Dedifferentiated amniotic fluid mesenchymal stem cell (primary cell): ENCODE data around the gene VSX1.

Experiments
- DNase-seq: peaks from one replicate; pipeline ENCODE4 v3.0.0-alpha.2; 2016; ENCODE audit errors: extremely low spot score

VSX1 gene

DNA sequence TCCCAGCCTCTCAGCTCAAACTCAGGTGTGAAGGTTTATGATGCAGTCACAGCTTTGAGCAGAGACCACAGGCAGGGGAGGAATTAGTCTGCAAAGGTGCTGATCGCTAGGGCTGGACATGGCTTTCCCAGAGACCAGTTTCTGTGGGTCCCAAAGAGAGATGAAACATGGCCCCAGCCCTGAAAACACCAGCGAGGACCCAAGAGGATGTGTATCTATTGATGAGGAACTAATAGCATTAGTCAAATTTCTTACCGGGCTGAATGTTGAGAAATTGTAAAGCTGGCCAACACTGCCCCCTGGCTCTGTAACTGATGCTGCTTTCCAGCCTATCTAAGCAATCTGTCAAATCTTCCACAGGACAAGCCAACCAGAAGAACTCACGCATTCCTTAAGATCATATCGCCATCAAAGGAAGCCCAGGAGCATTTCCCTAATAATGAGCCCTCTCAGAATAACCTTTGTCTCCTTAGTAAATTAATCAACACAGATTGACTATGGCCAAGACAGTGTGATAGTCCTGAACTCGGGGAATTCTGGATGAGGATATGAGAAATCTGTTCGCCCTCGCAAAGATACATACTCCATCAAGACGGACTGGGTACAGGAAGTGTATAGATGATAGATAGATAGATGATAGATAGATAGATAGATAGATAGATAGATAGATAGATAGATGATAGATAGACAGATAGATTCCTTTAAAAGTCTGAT lies 16.2 kb downstream of the VSX1 start:
- peak; percentile 57 for DNase-seq

DNA sequence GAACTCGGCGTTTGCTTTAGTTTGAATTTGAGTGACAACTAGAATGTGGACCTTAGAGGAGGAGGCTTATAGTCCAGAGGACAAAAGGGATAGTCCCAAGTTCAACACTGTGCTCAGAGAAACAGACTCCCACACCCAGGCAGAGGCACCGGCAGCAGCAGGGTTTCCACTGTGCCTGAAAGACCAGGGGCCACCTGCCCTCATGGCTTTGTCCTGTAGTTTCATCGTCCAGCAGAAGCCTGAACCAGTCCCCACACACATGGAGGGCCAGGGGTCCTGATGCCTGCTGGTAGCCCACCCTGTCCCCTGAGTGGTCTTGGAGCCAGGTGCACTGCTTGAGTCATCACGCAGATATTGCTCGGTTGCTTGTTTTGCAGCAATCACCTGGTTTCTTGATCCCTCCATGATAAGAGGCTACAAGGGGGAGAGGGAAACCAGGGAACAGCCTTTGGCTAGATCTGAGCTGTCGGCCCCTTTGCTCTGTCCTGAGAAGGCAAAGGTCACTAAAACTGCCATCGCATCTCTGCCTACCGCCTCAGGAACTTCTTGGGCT lies 16.8 kb downstream of the VSX1 start:
- no peak for DNase-seq

DNA sequence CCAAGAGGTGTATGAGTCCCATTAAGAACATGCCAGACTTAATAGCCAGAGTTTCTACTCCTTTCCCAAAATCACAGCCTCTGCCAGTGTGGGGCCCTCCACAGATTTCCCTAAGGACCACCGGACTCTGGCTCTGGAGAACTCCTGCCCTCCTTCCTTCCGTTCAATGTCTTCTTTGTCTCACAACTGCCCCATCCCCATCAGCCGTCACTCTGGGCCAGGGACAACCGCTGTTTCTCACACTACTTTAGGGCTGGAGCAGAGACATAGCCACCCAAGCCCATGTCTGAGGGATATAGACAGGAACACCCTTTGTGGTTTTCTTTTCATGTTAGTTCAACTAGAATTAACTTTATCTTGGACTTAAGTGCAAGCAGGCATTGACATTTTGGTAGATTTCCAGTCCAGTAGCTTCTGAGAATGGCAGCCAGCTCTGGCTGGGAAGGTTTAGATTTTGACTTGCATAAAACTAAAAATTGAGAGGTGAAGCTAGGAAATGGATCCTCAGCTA lies 17.3 kb downstream of the VSX1 start:
- DNase-seq = no peak

DNA sequence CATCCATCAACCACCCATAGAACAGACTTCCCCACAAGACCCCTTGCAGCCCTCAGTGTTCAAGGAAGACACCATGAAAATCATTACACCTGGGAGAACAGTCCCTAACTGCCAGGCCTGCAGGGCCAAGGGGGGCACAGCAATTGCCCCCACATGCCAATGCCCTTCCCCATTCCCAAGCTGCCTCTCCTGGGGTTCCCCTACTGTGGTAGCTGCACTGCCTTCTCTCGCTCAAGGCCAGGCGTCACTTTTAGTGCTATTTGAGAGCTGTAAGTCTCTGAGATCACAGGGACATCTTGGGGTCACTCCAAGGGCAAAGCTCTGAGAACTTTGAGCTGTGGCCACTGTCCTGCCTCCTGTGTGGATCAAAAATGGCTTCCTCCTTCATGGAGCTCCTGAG lies 18.0 kb downstream of the VSX1 start:
- no peak for DNase-seq

DNA sequence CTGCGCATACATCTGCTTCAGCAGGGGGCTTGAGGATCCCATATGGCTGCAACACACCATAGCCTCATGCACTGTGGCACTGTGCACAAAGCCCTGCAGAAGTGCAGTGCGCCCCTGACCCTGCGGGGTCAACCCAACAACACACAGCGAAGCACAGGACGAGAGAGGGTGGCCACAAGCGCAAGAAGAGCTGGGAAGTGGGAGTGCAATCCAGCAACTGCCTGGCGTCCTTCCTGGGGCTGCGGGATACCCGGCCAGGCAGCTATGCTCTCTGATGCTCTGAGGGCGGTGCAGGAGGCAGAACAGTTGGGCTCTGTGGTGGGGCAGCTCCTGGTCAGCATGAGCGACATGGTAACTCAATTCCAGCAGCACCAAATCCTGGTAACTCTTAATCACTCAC lies 18.4 kb downstream of the VSX1 start:
- DNase-seq = no peak

DNA sequence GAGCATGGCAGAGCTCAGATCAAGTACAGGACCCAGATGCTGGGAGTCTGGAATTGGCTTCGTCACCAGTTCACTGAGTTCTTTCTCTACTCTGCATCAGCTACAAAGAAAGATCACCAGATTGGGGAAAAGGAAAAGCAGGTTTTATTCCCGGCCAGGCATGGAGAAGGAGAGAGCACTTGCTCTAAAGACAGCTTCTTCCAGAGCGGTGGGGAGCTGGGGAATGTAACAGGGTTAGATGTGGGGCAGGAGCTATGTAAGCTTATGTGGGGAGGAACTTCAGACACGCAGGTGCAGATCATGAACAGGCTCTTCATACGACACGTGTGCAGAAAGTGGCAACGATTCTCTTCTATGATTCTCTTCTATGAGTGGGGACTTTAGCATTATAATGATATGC lies 19.1 kb downstream of the VSX1 start:
- DNase-seq = no peak

DNA sequence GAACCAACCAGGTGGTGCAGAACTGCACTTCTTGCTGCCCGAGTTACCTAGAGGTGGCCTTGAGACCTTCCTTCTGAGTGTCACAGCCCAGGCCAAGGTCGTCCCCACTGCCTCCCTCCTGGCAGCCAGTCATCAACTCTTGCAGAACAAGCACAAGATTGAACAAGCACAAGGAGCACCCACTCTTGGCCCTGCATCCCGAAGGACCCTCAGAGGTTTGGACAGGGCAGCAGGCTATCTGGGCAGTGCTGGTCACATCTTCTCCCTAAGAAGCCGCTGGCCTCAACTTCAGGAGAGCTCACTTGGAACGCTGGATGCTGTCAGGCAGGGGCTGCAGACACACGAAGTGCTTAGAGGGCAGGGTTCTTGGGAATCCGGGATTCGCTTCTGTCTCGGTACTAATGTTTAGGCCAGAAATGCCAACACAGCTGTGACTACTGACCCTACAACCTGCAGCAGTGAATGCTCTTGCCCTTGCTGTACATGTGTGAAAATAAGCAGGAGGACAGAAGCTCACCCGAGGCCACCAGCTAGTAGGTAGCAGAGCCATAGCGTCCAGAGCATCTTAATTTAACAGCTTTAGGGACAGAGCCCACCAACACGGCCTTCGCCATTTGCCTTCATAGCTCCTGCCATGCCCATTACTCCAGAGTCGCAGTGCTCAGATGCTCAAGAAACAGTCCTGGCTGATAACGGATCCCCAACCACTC lies 20.0 kb downstream of the VSX1 start:
- no peak for DNase-seq

DNA sequence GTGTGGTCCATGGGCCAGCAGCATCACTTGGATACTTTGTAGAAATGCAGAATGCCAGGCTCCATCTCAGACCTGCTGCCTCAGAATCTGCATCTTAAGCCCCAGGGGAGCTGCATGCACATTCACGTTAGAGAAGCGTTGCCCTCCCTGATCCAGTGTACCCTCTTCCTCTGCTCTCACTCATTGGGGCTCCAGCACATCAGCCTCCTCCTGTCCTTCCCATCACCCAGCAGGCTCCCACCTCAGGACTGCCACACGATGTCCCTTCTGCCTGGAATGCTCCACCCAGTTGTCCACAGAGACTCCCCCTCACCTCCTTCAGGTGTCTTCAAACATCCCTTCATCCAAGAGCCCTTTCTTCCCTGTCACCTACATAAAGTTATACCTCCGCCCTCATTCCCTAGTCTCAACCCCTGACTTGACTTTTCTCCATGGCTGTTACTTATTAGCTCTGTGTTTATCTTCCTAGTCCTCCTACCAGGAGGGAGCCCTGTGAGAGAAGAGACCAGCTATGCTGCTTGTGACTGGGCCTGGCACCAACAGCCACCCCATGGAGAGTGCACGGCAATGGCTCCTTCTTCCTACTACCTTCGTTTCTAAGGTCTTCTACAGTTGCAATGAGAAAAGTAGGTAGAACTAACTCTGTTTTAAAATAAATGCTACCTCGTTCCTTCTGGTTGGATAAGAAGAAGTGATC lies 20.7 kb downstream of the VSX1 start:
- DNase-seq = no peak

DNA sequence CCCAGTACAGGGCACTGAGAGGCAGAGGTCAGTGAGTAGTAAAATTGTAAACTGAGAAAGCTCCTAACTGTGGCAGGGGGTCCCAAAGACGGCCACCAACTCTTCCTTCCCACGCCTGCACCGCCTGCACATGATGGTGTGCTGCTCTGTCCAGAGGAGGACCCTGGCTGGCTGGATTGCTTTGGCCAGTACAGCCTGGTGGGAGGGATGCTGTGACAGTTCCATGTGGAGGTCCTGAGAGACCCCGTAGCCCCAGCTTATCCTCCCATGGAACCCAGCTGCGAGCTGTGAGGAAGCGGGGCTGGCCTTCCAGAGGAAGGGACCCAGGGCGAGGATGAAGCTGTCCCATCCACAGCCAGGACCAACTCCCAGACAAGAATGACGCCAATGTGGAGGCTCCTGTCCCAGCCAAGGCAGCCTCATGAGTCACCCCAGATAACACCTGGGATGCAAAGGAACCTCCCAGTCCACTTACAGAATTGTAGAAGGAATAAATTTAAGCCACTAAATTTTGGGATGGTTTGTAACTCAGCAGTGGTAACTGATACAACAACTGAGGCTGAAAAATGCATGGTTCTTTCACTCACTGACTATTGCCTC lies 22.0 kb downstream of the VSX1 start:
- DNase-seq = no peak

DNA sequence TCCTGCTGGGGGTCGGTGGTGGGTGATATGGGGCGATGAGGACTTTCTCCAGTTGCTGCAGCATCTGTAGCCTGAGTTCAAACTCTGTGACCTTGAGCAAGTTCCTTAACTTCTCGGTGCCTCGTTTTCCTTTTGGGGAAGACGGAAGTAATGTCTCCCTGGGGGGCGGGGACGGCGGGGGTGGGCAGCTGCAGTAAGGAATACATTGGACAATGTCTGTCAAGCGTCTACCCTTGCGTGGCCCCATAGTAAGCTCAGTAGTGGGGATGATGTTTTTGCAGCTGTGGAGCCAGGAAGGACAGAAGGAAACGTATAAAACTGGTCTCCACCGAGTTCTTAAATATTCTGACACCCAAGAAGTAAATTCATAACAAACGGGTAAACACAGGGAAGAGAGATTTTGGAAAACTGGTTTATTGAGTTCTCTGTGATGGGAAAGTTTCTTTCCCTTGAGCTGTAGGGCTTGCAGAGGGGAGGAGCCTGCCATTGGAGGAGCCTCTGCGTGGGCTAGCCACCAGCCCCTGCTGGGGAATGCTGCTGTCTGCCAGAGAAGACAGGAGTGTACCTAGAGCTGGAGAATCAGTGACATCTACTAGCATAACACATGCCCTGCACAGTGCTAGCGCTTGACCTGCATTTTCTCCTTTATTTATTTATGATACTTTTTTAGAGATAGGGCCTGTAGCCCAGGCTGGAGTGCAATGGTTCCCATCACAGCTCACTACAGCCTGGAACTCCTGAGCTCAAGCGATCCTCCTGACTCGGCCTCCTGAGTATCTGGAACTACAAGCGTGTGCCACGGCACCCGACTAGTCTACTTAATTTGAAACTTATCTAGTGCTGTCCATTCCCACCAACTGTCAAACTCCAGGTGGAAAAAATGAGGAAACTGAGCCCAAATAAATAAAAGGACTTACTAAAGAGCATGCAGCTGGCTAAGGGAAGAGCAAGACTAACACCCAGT lies 22.8 kb downstream of the VSX1 start:
- DNase-seq = no peak

DNA sequence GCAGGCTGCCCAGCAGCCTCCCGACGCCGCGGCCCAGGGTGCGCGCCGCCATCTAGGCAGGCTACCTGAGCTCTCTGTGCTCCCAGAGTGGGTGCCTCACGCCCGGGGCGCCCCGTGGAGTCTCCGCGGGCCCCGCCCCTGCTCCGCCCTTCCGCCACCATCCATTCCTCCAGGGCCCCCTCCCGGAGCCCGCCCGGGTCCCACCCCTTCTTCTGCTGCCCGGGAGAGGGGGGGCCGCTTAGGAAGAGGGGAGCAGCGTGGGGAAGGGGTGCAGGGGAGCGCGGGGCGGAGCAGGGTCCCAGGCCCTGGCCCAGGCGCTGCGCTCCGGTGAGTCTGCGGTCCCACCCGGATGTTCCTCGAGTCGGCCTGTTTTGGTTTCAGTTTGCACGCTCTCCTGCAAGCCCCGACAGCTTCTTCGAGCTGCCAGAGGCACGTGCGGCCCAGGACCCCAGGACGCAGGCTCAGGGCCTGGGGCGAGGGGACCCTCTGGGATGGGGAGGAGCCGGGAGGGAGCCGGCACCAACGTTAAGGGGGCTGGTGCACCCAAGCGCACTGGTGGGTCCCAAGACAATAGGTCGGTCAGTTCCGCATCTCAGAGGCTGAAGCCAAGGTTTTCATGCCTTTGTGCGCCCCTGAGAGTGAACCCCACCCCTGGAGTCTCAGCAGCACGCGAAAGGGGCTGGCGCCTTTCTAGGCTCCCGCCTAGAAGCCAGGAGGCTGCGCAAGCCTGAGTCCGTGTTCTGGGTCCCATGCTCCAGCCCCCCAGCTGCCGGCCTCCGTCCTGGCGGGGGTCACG lies 23.7 kb downstream of the VSX1 start, which contains the start of gene ACSS1:
Gene ACSS1, minus strand, starts transcription at position 89 of the 796 bp plus-strand sequence. Its CDS starts 37 bp downstream, at position 52.
- DNase-seq = no peak

DNA sequence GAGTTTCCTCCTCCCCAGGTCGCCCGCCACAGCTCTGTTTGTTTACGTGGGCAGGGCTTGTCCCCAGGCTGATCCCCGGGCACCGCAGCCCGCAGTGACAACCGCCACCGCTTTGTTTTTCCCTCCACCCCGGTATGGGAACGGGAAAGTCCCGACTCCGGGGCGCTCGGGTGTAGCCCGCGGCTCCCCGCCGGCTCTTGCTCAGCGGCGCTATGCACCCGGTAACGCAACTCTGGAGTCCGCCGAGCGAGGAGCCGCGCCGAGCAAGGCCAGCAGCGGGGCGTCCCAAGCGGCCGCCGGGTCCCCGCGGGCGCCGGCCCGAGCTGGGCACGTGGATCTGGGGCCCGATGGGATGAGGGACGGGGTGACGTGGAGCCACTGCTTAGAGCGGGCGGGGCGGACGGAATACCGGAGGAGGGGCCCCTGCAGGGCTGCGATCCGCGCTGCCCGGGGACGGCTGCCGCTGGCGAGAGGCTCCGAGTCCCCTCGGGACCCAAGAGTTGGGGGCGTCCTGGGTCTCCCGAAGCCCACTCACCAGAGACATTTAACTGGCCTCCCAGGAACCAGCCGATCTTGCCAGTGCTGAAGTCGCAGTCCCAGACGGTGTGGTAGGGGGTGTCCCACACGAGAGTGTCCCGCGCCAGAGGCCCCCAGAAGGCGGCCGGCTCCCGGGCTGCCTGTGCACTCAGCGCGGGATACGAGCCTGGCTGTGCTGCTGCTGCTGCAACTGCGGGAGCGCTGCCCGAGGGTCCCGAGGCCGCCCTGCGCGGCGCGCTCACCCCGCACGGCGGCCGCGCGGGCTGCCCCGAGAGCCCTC lies 24.5 kb downstream of the VSX1 start:
- peak; percentile 50 for DNase-seq

DNA sequence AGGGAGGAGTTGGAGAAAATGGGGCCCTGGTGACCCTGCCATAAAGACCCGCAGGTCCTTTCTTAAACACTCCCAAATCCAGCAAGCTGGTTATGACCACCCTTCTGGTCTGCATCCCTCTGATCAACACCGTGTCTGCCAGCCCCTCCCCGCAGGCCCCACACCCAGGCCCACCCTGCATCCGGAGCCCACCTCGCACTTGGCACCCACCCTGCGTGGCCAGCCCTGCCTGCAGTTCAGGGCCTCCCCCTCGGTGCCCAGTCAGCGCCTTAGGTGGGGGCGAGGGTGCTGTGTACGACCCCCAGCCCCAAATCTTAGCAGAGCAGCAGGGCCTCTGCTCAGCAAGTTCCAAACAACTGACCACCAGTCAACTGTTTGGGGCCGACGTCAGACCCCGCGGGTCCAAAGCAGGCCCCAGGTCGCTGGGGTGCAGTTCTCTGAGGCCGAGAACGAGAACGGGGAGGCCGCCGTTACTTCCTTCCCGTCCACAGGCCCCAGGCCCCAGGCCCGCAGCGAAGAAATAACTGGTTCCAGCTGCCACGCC lies 25.2 kb downstream of the VSX1 start:
- no peak for DNase-seq

DNA sequence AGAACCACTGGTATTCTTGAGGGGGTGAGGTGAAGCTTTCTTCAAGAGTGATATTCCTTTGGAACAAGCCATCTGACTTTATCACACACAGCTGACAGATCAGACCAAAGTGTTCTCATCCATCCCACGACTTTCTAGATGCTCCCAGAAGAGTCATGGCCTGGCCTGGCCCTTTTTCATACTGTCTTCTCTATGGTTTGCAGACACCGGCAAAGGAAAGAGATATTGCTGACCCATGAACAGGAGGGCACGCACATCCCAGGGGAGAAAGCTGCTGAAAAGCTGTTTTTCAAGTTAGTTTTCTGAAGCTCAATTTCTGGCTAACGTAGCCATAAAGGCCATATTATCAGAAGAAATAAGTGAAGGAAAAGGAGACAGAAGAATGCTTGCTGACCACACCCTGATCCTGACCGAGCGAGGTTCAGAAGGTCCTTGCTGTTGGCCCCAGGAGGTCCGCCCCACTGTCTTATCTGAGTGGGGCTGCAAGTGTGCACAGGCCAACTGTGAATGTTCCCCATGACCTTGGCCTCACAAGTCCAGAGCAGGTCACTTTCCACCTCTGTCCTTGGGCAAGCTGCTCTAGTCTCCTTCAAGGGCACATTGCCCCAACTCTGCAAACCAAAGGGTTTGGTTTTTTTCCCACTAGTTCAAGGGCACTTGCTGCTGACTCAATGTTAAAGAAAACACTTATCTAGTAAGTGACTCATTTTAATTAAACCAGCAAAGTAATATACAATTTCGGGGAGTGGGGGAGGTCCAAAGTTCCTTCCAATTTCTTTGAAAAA lies 26.0 kb downstream of the VSX1 start:
- DNase-seq = no peak

DNA sequence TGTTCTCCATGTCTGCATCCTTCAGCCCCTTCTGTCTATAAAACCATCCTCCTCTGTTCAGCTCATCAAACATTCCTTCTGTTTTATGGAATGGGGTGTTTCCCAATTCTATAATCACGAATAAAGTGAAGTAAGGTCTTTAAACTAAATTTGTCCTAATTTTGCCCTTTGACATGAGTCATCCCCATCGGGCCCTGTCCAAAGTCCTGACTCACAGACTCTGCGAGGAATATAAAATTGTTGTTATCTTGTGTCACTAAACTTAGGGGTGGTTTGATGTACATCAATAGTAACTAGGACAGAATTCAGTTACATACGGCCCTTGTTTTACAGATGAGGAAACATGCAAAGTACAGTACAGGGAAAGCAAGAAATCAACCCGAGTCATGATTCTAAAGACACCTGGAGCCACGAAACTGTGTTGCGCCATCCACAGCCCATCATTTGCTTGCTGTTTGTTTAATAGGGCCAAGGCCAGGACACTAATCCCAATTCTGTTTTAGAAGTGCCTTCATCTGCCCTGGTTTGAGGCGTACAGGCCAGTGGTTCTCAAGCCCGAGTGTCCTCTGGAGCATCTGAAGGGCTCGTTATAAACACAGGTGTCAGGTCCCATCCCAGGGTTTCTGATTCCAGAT lies 26.8 kb downstream of the VSX1 start:
- DNase-seq = no peak

DNA sequence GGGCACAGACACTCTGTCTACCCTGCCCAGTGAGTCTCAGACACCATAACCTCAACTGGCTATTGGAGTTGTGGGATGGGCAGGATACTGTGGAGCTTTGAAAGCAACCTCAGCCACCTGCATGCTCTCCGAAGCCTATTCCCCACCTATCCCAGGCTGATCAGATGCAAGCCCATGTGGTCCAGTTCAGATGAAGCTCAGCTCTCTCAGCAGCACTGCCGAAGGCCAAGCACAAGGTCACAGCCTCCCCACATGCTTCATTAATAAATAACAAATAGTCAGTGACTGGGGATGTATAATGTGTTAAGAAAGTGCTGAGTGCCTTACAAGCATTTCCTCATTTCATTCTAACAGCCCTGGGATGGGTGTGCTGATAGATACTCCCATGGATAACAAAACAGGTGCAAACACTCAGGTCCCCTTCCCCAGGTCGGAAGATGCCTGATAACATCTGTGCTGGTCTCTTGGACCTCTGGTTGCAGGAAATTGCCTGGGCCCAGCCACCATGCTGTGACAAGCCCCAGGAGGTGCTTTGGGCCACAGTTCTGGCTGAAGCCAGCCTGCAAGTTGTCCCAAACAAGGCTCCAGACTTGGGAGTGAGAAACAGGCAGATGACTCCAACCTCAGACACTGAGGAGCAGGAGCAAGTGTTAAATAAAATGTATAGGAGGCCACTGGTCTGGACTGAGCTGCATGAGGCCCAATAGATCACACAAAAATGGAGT lies 27.7 kb downstream of the VSX1 start:
- DNase-seq = no peak
